ENCODE results near the gene CGB3.

DNA sequence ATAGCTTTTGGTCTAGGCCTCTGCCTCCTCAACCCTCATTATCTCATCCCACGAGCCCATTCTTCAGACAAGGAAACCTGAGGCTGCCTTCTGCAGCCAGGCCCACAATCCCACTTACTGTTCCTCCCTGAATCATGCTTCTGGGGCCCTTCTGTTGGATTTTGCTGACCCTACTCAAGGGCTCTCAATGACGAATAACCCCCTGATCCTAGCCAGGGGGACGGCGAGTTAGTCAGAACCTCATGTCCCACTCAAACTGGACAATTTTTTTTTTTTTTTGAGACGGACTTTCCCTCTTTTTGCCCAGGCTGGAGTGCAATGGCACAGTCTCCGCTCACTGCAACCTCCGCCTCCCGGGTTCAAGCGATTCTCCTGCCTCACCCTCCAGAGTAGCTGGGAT is 2.0 kb downstream of the CGB3 start:
- TF ChIP-seq, protein P1, sequence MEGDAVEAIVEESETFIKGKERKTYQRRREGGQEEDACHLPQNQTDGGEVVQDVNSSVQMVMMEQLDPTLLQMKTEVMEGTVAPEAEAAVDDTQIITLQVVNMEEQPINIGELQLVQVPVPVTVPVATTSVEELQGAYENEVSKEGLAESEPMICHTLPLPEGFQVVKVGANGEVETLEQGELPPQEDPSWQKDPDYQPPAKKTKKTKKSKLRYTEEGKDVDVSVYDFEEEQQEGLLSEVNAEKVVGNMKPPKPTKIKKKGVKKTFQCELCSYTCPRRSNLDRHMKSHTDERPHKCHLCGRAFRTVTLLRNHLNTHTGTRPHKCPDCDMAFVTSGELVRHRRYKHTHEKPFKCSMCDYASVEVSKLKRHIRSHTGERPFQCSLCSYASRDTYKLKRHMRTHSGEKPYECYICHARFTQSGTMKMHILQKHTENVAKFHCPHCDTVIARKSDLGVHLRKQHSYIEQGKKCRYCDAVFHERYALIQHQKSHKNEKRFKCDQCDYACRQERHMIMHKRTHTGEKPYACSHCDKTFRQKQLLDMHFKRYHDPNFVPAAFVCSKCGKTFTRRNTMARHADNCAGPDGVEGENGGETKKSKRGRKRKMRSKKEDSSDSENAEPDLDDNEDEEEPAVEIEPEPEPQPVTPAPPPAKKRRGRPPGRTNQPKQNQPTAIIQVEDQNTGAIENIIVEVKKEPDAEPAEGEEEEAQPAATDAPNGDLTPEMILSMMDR (IDR thresholded peaks at IDR 0.05): no peak
- no peak for TF ChIP-seq POLR2AphosphoS5 (IDR thresholded peaks at IDR 0.05; ENCODE audit: low read depth, low read length)
- TF ChIP-seq, protein P2, sequence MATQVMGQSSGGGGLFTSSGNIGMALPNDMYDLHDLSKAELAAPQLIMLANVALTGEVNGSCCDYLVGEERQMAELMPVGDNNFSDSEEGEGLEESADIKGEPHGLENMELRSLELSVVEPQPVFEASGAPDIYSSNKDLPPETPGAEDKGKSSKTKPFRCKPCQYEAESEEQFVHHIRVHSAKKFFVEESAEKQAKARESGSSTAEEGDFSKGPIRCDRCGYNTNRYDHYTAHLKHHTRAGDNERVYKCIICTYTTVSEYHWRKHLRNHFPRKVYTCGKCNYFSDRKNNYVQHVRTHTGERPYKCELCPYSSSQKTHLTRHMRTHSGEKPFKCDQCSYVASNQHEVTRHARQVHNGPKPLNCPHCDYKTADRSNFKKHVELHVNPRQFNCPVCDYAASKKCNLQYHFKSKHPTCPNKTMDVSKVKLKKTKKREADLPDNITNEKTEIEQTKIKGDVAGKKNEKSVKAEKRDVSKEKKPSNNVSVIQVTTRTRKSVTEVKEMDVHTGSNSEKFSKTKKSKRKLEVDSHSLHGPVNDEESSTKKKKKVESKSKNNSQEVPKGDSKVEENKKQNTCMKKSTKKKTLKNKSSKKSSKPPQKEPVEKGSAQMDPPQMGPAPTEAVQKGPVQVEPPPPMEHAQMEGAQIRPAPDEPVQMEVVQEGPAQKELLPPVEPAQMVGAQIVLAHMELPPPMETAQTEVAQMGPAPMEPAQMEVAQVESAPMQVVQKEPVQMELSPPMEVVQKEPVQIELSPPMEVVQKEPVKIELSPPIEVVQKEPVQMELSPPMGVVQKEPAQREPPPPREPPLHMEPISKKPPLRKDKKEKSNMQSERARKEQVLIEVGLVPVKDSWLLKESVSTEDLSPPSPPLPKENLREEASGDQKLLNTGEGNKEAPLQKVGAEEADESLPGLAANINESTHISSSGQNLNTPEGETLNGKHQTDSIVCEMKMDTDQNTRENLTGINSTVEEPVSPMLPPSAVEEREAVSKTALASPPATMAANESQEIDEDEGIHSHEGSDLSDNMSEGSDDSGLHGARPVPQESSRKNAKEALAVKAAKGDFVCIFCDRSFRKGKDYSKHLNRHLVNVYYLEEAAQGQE (IDR thresholded peaks at IDR 0.05; ENCODE audit: insufficient read depth in 1 of 2, low read depth in 2 of 2, low read length in 1 of 2): no peak
- no peak for TF ChIP-seq TCF7L2 (IDR thresholded peaks at IDR 0.05; ENCODE audit: low read depth, low read length)

Data from Panc1 (cell line).